MCF 10A (cell line): ENCODE results near the gene TRANK1. TPM values are rescaled to one million over a fixed set of nuclear protein-coding genes. Genes with fewer than 3 reads are reported as not detected.
"Not testable (repeated sequence)": the region's sequence is repeated elsewhere in the genome, so short reads cannot be mapped to it uniquely, and the experiment has no call there.

Experiments
- BruUV-seq: library from RNA; stranded (reverse); fragments of 400-500 nt; replicated peaks from 2 replicates; lab custom pipeline; 2021; lab: Mats Ljungman, UMichigan
- CTCF ChIA-PET: fragments of 300-600 bp; sonication (Branson Sonifier 250); formaldehyde crosslinking; extraction: SDS; loops from one replicate; lab custom pipeline; 2021; ENCODE audit warnings: antibody characterized with exemption, inconsistent platforms; lab: Yijun Ruan, JAX
- POLR2A ChIA-PET: fragments of 300-600, 350-650 bp; sonication (Branson Sonifier 250); formaldehyde crosslinking; extraction: SDS; loops from one replicate; lab custom pipeline; 2020; ENCODE audit warnings: antibody characterized with exemption, inconsistent platforms; lab: Yijun Ruan, JAX
- DNase-seq: peaks from one replicate; pipeline ENCODE4 v3.0.0-alpha.2; 2018; ENCODE audit not compliant: unreplicated experiment
- H3K27ac Mint-ChIP-seq: one replicate; pipeline ENCODE4 v1.8.0; 2022; ENCODE audit warnings: mild to moderate bottlenecking, low read depth, mixed read lengths; ENCODE audit not compliant: unreplicated experiment
- H3K27me3 Mint-ChIP-seq: one replicate; pipeline ENCODE4 v1.8.0; 2022; ENCODE audit warnings: mixed read lengths; ENCODE audit not compliant: insufficient read depth, unreplicated experiment
- H3K36me3 Mint-ChIP-seq: one replicate; pipeline ENCODE4 v1.8.0; 2022; ENCODE audit warnings: mild to moderate bottlenecking, moderate library complexity, mixed read lengths; ENCODE audit not compliant: insufficient read depth, unreplicated experiment
- H3K4me1 Mint-ChIP-seq: one replicate; pipeline ENCODE4 v1.8.0; 2022; ENCODE audit warnings: mixed read lengths; ENCODE audit not compliant: insufficient read depth, unreplicated experiment
- H3K4me3 Mint-ChIP-seq: one replicate; pipeline ENCODE4 v1.8.0; 2022; ENCODE audit warnings: mild to moderate bottlenecking, moderate library complexity, mixed read lengths; ENCODE audit not compliant: unreplicated experiment
- H3K9me3 Mint-ChIP-seq: one replicate; pipeline ENCODE4 v1.8.0; 2022; ENCODE audit warnings: mixed read lengths; ENCODE audit not compliant: unreplicated experiment
- intact Hi-C: fragments of 100-400 bp; cut with micrococcal nuclease; formaldehyde crosslinking; loops from 2 replicates; pipeline ENCODE4 v1.14.1; 2022
- total RNA-seq: library from RNA; stranded (reverse); gene quantifications from 2 replicates; pipeline ENCODE4 v1.2.3, GENCODE V29; 2022
- TF ChIP-seq, protein P1 (sequence below): fragments of 200-600 bp; IDR thresholded peaks from one replicate; pipeline ENCODE4 v1.8.0; 2022; ENCODE audit warnings: antibody characterized with exemption, mild to moderate bottlenecking; ENCODE audit not compliant: unreplicated experiment

The TRANK1 gene
- total RNA-seq, 1 experiment from 2014 or later, result 4.7 TPM

DNA sequence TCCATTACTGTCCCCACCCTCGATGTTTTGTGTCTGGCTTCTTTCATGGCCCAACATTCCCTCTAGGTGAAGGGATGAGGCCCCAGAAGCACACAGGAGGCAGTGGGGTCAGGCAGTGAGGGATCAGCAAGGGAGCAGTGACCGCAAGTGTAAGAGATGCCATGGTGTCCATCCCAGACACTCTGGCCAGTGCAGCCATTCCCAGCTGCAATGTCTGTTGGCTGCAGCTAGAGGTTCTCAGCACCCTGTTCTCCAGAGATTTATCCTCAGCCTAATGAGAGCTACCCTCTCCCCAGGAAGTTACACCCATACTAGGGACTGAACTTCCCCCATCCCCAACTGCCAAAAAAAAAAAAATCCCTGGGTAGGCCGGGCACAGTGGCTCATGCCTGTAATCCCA is 40.2 kb downstream of the TRANK1 start:
- Mint-ChIP-seq H3K4me3 (no peak overlapping the region), H3K27me3 (no peaks in the 10 kb centered on the region), H3K4me1 (peaks cover 21% of the 10 kb centered on the region), H3K36me3 (peaks cover 5% of the 10 kb centered on the region), H3K27ac (no peak overlapping the region), H3K9me3 (no peaks in the 10 kb centered on the region)
- no TSS peak for BruUV-seq
- ChIA-PET POLR2A (interaction anchor here (0.6 to 6.1 kb wide), 3 partner anchors 29 to 88 kb away, joined by 3 to 43 read pairs (median 4); partner anchors contain the start of genes EPM2AIP1 and MLH1), CTCF (interaction anchor here (0.5 to 8.1 kb wide), 15 partner anchors 10 to 1993 kb away, joined by 3 to 126 read pairs (median 3); partner anchors contain the start of gene EPM2AIP1)
- peak; percentile 24 for DNase-seq
- TF ChIP-seq, protein P1, sequence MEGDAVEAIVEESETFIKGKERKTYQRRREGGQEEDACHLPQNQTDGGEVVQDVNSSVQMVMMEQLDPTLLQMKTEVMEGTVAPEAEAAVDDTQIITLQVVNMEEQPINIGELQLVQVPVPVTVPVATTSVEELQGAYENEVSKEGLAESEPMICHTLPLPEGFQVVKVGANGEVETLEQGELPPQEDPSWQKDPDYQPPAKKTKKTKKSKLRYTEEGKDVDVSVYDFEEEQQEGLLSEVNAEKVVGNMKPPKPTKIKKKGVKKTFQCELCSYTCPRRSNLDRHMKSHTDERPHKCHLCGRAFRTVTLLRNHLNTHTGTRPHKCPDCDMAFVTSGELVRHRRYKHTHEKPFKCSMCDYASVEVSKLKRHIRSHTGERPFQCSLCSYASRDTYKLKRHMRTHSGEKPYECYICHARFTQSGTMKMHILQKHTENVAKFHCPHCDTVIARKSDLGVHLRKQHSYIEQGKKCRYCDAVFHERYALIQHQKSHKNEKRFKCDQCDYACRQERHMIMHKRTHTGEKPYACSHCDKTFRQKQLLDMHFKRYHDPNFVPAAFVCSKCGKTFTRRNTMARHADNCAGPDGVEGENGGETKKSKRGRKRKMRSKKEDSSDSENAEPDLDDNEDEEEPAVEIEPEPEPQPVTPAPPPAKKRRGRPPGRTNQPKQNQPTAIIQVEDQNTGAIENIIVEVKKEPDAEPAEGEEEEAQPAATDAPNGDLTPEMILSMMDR, result peak; percentile 55
- intact Hi-C loops, result loop anchor here (1.0 kb wide), 1 partner anchor 54 kb away; no protein-coding TSS in a partner anchor

DNA sequence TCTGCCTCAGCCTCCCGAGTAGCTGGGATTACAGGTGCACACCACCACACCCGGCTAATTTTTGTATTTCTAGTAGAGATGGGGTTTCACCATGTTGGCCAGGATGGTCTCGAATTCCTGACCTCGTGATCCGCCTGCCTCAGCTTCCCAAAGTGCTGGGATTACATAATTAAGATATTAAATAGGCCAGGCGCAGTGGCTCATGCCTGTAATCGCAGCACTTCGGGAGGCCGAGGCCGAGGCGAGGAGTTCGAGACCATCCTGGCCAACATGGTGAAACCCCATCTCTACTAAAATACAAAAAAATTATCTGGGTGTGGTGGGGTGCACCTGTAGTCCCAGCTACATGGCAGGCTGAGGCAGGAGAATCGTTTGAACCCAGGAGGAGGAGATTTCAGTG is 40.8 kb downstream of the TRANK1 start:
- not testable (repeated sequence) for BruUV-seq, H3K4me3 Mint-ChIP-seq, H3K27ac Mint-ChIP-seq, H3K36me3 Mint-ChIP-seq, DNase-seq, H3K9me3 Mint-ChIP-seq, H3K27me3 Mint-ChIP-seq
- H3K4me1 Mint-ChIP-seq, result peaks cover 21% of the 10 kb centered on the region
- CTCF ChIA-PET, result interaction anchor here (0.5 to 8.1 kb wide), 12 partner anchors 10 to 654 kb away, joined by 3 to 126 read pairs (median 4); partner anchors contain the start of gene EPM2AIP1
- POLR2A ChIA-PET, result interaction anchor here (1.0 to 6.1 kb wide), 2 partner anchors 53 to 89 kb away, joined by 4 to 43 read pairs; partner anchors contain the start of genes EPM2AIP1 and MLH1
- intact Hi-C loops, result loop anchor here (1.0 kb wide), 1 partner anchor 54 kb away; no protein-coding TSS in a partner anchor

DNA sequence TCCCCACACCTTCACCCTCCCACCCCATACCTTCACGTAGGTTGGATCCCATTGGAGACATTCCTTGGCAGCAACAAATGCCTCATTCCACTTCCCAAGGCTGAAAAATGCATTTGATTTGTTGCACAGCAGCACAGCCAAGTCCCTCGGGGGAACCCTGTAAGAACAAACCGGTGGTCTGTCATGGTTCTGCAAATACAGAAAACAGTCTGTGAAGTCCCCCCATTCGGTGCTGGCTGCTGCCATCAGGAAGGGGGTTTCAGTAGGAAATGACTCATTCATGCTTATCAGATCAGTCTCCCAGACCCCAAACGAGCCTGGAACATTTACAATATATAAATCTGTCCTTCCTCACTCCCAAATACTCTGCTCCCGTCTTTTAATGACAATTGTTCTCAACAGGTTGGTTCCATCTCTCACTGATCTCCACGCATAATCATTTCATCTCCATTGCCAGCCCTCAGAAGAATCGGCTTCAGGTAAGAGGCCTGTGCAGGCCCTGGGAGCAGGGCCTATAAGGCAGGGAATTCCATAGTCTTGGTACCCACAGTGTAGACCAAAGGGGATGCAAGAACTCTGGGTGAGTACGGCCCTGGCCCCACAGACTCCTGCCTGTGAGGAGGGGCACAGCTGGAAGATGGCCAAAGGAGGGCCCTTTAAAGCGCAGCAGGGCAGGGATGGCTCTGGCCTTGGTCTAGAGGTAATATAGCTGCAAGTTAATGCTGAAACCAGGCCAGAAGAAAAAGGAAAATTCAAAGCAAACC is 41.6 kb downstream of the TRANK1 start:
- CTCF ChIA-PET, result interaction anchor here (0.6 to 8.1 kb wide), 5 partner anchors 13 to 91 kb away, joined by 3 to 126 read pairs (median 5); no protein-coding TSS in a partner anchor
- peaks cover 13% of the 10 kb centered on the region for H3K36me3 Mint-ChIP-seq
- BruUV-seq, result no TSS peak
- intact Hi-C loops, result no loop called here
- no peak overlapping the region for H3K27ac Mint-ChIP-seq
- H3K4me1 Mint-ChIP-seq, result peaks cover 21% of the 10 kb centered on the region
- H3K9me3 Mint-ChIP-seq, result no peaks in the 10 kb centered on the region
- no peaks in the 10 kb centered on the region for H3K27me3 Mint-ChIP-seq
- POLR2A ChIA-PET, result no interaction called here
- no peak overlapping the region for H3K4me3 Mint-ChIP-seq
- no peak for DNase-seq
- TF ChIP-seq, protein P1, result no peak

DNA sequence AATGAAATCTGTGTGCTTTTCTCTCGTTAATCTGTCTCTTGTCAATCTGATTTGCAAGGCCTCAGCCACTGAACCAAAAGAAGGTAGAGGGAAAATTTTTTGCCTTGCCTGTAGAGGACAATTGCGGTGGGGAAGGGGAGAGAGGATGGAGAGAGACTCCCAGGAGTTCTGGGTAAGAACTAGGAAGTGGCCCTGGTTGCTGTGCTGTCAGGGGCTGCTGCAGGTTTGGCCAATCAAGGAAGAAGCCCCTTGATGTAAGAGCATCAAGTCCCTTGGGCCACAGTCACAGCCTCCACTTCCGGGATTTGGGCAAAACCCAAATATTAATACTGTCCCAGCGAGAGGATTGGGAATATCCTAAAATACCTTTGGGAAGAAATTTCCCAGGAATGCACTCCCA is 43.3 kb downstream of the TRANK1 start:
- DNase-seq, result no peak
- CTCF ChIA-PET, result interaction anchor here (0.7 to 2.0 kb wide), 2 partner anchors 57 to 58 kb away, joined by 3 to 6 read pairs; no protein-coding TSS in a partner anchor
- H3K4me3 Mint-ChIP-seq, result no peak overlapping the region
- no peaks in the 10 kb centered on the region for H3K27me3 Mint-ChIP-seq
- BruUV-seq, result no TSS peak
- intact Hi-C loops, result no loop called here
- POLR2A ChIA-PET, result interaction anchor here (1.2 kb wide), 1 partner anchor 12 kb away, joined by 3 read pairs; no protein-coding TSS in a partner anchor
- TF ChIP-seq, protein P1, result no peak
- no peak overlapping the region for H3K27ac Mint-ChIP-seq
- no peaks in the 10 kb centered on the region for H3K9me3 Mint-ChIP-seq
- peaks cover 8% of the 10 kb centered on the region for H3K4me1 Mint-ChIP-seq
- peaks cover 13% of the 10 kb centered on the region for H3K36me3 Mint-ChIP-seq
